SKM-1 (cell line): ENCODE results near the gene ABLIM3.

Source experiments
- DNase-seq: peaks from one replicate; lab custom pipeline; 2025; ENCODE audit not compliant: unreplicated experiment; lab: John Stamatoyannopoulos, UW

The ABLIM3 gene

DNA sequence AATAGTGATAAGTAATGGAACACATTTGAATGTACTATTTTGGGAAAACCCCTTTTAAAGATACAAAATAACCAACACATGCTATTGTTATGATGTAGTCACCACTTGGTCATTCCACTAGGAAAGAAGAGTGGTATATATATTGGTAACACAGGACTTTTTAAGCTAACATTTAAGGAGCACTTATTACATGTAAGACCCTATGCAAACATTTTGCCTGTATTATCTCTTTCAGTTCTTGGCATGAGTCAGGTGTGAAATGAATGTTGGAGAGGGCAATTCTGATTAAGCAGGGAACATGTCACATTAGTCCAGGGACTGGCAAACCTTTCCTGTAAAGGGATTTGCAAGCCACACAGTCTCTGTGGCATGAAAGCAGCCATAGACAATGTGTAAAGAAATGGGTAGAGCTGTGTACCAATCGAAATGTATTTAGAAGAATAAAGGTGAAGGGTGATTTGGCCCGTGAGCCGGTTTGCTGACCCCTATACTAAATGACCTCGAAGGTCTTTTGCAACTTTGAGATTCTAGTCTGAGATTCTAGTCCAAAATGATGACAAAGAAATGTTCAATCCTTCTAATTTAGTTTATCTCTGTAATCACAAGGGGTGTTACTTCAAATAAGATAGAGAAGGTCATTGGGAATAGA lies 15.3 kb downstream of the ABLIM3 start:
- DNase-seq: no peak

DNA sequence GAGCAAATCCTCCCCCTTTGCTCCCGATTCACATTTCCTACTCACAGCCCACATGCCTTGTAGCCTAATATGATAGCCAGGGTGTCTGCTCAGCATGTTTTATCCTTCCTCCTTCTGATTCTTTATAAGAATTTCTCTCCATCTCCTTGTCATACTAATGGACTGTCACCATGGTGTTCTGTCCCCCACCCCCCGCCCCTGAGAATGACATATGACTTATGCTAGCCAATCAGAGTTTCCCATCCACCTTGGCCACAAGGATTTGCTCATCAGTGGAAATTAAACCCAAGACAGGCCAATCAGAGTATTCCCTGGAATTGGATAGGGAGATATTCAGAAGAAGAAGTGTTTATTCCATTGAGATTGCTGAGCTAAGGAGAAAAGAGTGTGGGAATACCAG lies 16.0 kb downstream of the ABLIM3 start:
- DNase-seq: no peak

DNA sequence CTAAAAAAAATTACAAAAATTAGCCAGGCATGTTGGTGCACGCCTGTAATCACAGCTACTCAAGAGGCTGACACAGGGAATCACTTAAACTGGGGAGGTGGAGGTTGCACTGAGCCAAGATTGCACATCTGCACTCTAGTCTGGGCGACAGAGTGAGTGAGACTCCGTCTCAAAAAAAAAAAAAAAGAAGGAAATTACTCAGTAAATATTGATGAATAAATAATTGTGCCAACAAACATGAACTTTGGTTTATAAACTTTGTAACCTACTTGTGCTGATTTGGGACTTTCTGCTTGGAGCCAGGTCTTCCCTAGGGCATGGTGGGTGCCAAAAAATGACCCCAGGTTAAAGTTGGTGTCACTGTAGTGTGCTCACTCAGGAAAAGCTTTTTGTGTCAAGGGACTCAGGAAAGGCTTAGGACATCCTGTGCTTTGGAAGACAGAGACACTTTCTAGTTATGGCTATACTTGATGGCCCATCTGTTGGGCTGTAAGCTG lies 19.0 kb downstream of the ABLIM3 start:
- no peak for DNase-seq

DNA sequence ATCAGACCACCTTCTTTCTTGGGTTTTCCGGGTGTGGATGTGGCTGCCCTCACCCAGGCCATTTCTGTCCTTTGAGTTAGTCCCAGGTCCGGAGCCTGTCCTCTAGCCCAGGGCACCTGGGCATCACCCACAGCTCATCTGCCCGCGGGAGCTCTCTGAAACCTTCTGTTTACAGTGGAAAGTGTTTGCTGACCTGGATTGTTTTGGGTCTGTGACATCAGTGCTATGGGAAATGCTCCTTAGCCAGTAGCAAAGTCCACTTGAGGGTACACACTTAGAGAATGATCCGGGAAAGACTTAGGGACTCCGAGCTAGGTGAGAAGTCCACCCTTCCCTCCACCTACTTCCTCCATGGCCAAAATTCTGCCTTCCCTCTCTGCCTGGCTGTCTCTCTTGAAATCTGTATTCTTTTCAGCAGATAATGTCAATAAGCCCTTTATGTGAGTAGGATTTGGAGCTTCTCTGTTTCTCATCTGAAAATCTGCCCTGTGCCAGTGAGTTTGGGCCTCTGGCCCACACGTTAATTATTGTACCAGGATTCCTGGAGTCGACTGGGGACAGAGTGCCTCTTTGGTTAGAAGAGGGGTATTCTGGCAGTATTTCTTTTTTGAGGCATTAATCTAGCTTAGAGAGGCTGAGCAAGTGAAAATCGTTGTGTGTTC lies 19.9 kb downstream of the ABLIM3 start:
- DNase-seq: no peak

DNA sequence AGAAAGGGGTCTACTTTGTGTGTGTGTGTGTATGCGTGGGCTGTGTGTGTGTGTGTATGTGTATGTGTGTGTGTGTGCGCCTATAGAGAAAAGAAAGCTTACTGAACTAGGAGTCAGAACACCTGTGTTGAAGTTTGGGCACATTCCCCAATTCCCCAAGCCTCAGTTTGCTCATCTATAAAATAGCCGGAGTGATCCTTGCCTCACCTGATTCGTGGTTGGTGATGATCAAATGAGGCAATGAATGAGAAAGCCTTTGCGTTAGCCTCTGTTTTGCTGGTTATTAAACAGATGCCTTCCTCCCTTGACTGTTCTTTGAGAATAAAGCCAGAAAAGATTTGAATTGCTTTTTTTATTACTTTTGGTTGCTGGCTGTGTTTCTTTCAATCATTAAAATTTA lies 20.6 kb downstream of the ABLIM3 start:
- DNase-seq: no peak

DNA sequence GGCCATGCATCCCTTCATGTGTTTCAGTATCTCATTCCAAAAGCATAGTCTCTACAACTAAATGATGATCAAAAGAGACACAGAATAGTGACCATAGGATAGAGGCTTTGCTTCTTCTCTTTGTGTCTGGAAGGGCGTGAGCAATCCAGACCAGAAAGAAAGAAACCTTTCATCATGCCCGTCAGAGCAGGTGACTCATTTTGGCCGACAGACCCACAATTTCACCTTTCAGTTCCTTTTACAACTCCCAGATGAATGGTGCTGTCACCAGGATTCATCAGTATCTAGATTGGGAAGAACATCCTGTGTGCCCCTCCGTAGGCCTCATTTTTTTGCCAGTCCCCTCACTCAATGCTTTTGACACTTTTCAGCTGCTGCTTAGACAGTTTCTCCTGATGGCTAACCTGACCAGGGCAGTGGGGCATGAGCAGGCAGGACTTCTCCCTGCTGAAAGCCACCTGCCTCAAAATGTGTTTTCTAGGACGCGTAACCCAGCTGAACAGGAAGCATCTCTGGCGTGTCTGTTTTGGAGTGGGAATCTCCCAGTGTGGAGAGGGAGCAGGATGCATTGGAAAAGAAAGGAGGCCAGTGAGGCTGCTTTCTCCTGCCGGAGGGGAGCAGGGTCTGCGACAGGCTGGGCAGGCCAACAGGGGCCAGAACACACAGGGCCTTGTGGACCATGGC lies 21.2 kb downstream of the ABLIM3 start:
- no peak for DNase-seq

DNA sequence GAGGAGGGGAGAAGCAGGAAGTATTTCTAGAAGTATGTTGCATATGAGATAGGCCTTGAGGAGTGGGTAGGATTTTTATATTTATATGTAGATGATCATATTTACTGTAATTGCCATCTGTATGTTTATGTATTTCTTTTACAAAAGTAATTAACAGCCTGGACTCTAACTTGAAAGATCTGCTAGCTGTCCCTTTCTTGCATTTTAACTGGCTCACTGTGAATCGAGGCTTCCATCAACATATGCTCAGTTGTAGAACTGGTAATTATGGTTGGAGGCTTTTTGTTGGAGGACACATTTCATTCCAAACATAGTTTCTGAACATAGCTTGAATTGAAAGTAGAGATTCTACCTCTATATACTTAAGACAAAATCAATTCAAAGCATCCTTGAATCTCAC lies 23.4 kb downstream of the ABLIM3 start:
- no peak for DNase-seq

DNA sequence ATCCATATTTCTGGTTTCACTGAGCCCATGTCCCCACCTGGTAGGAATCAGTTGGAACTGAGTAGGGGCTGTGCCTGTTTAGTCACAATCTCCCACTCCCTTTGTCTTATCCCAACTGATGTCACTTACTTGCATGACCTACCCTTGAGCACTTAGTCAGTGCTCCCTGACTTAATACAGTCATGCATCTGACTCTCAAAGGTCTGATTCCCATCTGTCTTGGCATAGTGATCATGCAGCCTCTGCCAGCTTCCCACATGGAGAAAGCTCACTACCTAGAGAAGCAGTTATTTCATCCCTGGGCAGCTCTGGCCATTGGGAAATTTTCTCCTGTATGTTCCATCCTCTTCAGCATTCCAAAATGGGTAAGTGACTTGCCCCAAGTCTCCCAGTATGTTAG lies 24.8 kb downstream of the ABLIM3 start:
- DNase-seq: no peak

DNA sequence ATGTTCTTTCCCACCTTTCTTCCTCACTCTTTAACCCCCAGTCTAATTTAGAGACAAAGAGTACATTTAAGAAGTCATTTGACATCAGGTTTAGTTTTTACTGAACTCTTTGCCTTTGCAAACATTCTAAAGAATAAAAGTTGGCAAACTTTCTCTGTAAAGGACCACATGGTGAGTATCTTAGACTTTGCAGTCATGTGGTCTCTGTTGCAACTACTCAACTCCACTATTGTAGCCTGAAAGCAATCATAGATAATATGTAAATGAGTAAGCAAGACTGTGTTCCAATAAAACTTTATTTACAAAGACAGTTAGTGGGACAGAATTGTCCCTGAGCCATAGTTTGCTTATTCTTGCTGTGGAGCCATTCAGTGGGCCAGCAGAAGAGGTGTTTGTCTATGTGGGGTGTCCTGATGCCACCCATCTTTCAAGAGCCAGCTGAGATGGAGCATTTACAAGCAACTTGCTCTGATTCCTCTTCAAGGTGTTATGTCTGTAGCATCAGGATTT lies 25.4 kb downstream of the ABLIM3 start:
- DNase-seq: no peak

DNA sequence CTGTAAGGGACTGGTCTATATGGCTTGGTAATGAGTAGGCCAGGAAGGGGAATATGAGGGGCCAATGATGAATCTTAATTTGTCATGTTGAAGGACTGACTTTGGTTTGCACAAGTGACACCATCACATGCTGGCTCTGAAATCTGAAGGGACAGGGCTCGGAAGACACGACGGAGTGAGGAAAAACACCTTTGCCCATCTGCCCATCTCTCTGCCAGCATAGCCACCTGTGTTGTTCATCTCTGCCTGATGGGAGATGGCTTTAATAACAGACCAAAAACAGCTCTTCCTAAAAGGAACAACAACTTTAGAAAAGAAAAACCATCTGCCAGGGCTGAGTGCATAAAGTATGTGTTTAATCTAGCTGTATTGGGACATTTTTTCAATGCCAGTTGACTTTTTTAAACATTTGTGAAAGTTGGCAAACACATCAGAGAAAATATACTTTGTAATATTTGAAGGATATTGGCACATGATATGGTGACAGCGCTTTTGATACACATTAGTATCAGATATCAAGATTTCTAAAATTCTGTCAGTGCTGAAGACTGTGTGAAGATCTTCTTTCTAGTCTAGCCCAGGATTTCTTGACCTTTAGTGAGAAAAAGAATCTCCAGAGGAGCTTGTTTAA lies 27.1 kb downstream of the ABLIM3 start:
- no peak for DNase-seq

DNA sequence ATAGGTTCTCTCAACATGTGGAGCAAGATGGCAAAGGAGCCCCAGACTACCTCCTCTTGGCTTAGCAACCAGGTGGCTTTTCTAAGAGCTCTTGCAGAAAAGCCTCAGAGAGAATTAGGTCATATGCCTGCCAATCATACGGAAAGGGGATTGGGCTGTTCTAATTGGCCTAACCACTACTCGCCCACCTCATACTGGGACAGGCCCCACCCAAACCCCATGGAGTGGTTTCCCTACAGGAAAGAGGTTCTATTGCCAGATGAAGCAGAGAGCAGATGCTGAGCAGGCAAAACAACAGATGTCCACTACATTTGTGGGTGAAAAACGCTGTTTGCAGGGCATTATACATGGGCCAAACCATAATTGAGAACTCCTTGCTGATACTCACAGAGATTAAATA lies 29.0 kb downstream of the ABLIM3 start:
- no peak for DNase-seq

DNA sequence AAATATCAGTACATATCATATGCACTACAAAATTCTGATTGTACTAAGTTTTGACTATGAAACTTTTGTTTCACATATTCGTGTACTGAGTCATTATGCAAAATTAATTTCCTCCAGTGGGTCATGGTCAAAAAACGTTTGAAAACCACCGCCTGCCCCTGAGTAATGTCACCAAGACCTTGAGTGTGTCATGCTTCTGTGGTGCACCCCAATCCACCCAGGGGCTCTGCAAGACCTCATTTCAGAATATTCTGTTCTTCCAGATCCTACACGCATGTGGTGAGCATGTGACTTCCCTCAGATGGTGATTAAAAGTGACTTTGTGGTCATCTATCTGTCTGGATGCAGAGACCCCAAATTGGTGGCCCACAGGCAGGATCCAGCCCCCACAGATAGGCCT lies 31.0 kb downstream of the ABLIM3 start:
- no peak for DNase-seq

DNA sequence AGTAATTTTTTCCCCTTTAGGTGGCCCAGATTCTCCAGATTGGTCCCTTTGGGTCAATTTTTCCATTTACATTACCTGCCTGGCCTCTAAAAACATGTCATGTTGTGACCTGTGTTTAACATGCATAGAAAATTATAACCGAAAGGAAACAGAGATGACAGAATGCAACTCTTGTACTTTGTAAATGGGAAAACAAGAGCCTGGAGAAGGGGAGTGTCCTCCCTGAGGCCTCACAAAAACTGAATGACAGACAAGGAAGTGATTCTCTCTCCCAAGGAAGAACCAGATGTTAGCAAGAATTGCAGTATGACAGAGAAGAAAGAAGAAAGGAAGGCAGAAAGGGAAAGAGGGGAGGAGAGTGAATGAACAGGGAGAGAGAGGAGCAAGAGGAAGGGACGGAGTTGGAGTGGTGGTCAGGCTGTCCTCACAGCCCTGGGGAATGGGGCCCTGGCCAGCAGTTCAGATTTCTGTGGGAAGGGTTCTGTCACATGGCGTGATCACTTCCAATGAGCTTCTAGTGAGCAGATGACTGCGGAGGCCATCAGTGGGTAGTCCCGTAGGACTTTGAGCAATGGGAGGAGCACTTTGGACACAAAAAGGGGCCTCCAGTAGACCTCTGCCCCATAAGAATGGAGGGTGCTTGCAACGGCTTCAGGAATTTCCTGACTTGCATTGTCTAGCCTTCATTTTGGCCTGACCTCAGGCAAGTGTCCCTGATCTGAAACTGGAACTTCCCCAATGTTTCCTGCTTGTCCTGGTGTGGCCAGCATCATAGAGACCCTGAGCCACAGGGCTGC lies 31.6 kb downstream of the ABLIM3 start:
- no peak for DNase-seq

DNA sequence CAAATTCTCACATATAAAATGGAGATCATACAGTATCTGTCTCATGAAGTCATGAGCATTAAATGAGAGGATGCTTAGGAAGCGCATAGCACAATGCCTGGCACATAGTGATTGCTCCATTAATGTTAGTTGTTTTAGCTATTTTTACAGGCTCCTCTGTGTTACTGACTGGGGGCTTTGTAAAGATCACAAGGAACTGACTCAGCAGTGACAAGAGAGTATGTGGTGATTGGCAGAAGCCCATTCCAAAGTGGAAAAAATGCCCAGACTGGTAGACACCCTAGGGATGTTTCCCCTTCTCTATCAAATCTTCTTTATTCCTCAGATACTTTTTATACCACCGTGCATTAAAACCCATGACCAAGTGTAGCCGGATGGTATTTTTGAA lies 33.5 kb downstream of the ABLIM3 start:
- DNase-seq: no peak

DNA sequence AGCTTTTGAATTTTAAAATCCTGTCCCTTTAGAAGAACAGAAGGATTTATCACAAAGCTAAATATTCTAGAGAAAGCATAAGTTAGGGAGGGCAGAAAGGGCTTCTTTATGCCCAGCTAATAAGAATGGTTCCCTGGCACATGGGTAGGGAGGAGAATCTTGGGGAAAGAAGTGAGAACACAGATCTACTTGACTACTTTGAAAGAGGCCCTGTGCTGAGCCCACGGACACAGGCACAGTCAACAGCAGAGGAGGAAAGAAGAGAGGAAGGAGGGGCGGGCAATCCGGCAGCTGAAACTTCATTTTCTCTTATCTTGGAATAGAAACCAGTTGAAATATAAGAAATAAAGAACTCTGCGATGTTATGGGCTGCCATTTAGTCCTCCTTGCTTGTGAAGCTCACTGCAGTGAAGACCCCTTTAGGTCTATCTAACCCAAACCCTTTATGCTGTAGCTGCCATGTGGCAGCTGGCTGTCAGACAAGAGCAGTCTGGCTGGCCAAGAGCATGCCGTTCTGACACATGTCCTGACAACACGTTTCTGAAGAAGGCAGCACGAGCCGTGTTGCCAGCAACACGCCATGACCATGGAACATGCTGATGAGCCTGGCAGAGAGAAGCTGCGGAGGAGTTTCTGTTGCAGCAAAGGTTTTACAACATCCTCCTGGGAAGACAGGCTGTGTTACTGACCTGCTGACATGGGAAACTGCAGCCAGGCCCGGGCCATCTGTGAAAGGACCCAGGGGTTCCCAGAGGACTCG lies 34.2 kb downstream of the ABLIM3 start:
- no peak for DNase-seq

DNA sequence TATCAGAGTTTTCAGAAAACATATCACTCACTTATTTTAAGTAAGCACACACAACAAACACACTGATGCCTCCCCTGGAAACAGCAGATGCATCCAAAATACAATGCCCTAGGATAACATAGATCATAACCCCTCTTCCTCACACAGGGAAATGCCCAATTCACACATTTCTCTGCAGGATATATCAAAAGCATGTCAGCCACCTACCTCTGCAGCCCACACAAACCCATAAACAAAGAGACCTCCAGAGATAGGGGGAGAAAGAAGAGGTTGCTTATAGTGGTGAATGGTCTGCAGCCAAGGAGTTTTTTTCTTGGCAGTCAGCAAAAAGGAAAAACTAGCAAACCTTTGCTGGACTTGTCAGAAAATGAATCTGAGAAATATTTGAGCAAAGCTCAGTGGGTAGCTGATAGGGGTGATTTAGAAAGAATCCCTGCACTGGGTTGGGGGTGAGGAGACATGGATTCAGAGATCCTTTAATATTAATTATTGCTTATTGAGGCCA lies 36.1 kb downstream of the ABLIM3 start:
- no peak for DNase-seq

DNA sequence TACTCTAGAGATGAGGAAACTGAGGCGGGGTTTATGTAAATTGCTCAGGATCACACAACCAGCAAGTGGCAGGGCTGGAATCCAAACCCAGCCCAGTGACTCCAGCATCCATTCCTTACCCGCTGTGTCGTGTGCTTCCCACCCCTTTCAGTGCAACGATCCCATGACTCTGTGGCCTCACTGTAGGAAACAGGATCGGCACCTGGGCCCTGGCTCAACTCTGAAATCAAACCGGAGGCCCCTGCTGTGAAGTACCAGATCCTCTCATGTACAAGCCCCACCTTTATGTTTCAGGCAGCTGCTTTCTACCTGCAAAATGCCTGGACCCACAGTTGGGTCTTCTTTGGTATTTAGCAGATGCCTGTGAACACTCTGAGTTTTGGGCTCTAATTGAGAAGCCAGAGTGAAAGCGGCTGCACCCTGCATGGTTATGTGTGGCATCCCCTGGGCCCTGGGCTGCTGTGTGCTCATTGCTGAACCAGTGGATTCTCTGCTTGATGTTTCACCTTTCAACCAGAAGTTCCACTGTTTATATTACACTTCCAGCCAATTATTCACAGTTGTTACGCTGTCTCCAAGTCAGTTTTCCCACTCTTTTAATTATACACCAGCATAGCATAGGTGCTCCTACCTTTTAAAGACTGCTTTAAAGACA lies 36.7 kb downstream of the ABLIM3 start:
- no peak for DNase-seq

DNA sequence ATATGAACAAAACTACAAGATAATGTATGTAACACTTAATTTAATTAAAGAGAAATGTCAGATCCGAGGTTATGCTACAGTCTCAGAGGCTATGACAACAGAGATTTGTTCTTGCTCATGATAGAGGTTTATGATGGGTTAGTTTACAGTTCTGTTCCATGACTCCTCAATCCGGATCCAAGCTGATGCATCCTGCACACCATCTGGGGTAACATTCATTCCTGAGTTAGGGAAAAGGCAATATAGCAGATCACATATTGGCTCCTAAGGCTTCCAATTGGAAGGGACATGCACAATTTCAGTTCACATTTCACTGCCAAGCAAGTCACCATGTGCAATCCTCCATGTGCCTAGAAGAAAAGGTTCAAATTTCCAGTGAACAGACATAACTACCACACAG lies 40.4 kb downstream of the ABLIM3 start:
- DNase-seq: no peak

DNA sequence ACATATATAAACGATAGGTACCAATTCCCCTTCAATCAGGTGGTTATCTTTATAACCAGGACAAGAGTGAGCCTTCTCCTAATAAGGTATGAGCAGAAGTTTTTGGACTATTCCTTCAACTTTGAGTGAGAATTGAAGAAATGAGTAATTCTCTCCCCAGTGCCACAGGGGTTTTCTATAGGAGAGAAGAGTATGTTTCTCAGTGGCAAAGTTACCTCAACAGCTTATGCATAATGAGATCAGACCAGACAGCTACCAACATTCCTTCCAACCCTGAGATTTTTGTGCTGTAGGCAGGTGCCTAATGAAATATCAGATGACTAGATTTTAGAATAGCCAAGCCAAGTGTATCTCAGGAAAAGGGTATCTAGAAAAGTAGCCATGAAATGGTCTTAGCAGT lies 40.9 kb downstream of the ABLIM3 start:
- no peak for DNase-seq
